WTC11 (cell line): ENCODE results near the gene ANKRD33B. TPM values are rescaled to one million over a fixed set of nuclear protein-coding genes. Genes with fewer than 3 reads are reported as not detected.

Source experiments
- ATAC-seq: fragments of 200-7000 bp; cut with Tn5 transposase; 2 replicates; pipeline ENCODE4 v1.10.0; 2021; ENCODE audit warnings: mild to moderate bottlenecking, moderate library complexity
- CTCF ChIA-PET: fragments of 300-600 bp; sonication (Branson Sonifier 250); formaldehyde crosslinking; loops from one replicate; lab custom pipeline; 2021; ENCODE audit warnings: antibody characterized with exemption; lab: Charles Lee
- POLR2A ChIA-PET: fragments of 350-600 bp; sonication (Branson Sonifier 250); formaldehyde crosslinking; loops from one replicate; lab custom pipeline; 2021; ENCODE audit warnings: antibody characterized with exemption; lab: Charles Lee
- DNase-seq: peaks from one replicate; pipeline ENCODE4 v3.0.0; 2021; ENCODE audit warnings: low spot score
- H3K27ac Mint-ChIP-seq: 2 replicates; pipeline ENCODE4 v1.8.0; 2021; ENCODE audit warnings: mixed read lengths
- H3K27me3 Mint-ChIP-seq: 2 replicates; pipeline ENCODE4 v1.8.0; 2021; ENCODE audit warnings: low read depth, mild to moderate bottlenecking, moderate library complexity, mixed read lengths
- H3K36me3 Mint-ChIP-seq: 2 replicates; pipeline ENCODE4 v1.8.0; 2021; ENCODE audit warnings: mixed read lengths
- H3K4me1 Mint-ChIP-seq: 2 replicates; pipeline ENCODE4 v1.8.0; 2022; ENCODE audit warnings: mixed read lengths
- H3K4me3 Mint-ChIP-seq: 2 replicates; pipeline ENCODE4 v1.8.0; 2021; ENCODE audit warnings: mild to moderate bottlenecking, moderate library complexity, mixed read lengths
- H3K9me3 Mint-ChIP-seq: 2 replicates; pipeline ENCODE4 v1.8.0; 2021; ENCODE audit warnings: mixed read lengths
- ATF2 ChIP-seq: sonication (generic); formaldehyde crosslinking; IDR thresholded peaks from 2 replicates; pipeline ENCODE4 v1.8.1; 2022; ENCODE audit warnings: low read depth, missing genetic modification reagents, borderline replicate concordance
- FOXP1 ChIP-seq: sonication (generic); formaldehyde crosslinking; IDR thresholded peaks from 2 replicates; pipeline ENCODE4 v1.8.0; 2022; ENCODE audit warnings: missing genetic modification reagents, mild to moderate bottlenecking, moderate library complexity, borderline replicate concordance
- MYBL2 ChIP-seq: sonication (generic); formaldehyde crosslinking; IDR thresholded peaks from 2 replicates; pipeline ENCODE4 v1.8.1; 2023; ENCODE audit warnings: mild to moderate bottlenecking, moderate library complexity, missing genetic modification reagents
- OVOL2 ChIP-seq: fragments of 250-450 bp; sonication (Bioruptor Pico); IDR thresholded peaks from 2 replicates; pipeline ENCODE4 v1.9.0; 2021; ENCODE audit warnings: mild to moderate bottlenecking, borderline replicate concordance
- RELA ChIP-seq: sonication (generic); formaldehyde crosslinking; IDR thresholded peaks from 2 replicates; pipeline ENCODE4 v1.8.1; 2022; ENCODE audit warnings: missing genetic modification reagents, mild to moderate bottlenecking, borderline replicate concordance
- RORB ChIP-seq: fragments of 250-450 bp; sonication (Bioruptor Pico); IDR thresholded peaks from 2 replicates; pipeline ENCODE4 v1.9.0; 2021; ENCODE audit warnings: mild to moderate bottlenecking
- STAT6 ChIP-seq: sonication (generic); formaldehyde crosslinking; conservative IDR thresholded peaks from 2 replicates; pipeline ENCODE4 v1.8.1; 2023; ENCODE audit warnings: mild to moderate bottlenecking, low read depth, missing genetic modification reagents, moderate library complexity
- USF2 ChIP-seq: sonication (generic); formaldehyde crosslinking; IDR thresholded peaks from 2 replicates; pipeline ENCODE4 v1.8.1; 2023; ENCODE audit warnings: mild to moderate bottlenecking, missing genetic modification reagents, moderate library complexity
- ZNF121 ChIP-seq: sonication (generic); formaldehyde crosslinking; IDR thresholded peaks from 2 replicates; pipeline ENCODE4 v1.8.0; 2023; ENCODE audit warnings: missing genetic modification reagents
- ZNF263 ChIP-seq: sonication (generic); formaldehyde crosslinking; IDR thresholded peaks from 2 replicates; pipeline ENCODE4 v1.8.1; 2022; ENCODE audit warnings: low read depth, mild to moderate bottlenecking, moderate library complexity, missing genetic modification reagents
- ZNF396 ChIP-seq: fragments of 250-450 bp; sonication (Bioruptor Pico); IDR thresholded peaks from 2 replicates; pipeline ENCODE4 v1.8.0; 2021; ENCODE audit warnings: mild to moderate bottlenecking, moderate library complexity, borderline replicate concordance
- total RNA-seq: library from RNA; stranded (reverse); gene quantifications from 3 replicates; pipeline ENCODE4 v1.2.3, GENCODE V29; 2021
- TF ChIP-seq, protein P1 (sequence below): sonication (generic); formaldehyde crosslinking; IDR thresholded peaks from 2 replicates; pipeline ENCODE4 v1.8.1; 2023; ENCODE audit warnings: mild to moderate bottlenecking, missing genetic modification reagents
- TF ChIP-seq, protein P2 (sequence below): fragments of 250-450 bp; sonication (Bioruptor Pico); IDR thresholded peaks from 2 replicates; pipeline ENCODE4 v2.1.2; 2022; ENCODE audit warnings: mild to moderate bottlenecking, moderate library complexity
- TF ChIP-seq, protein P3 (sequence below): fragments of 250-450 bp; sonication (Bioruptor Pico); IDR thresholded peaks from 2 replicates; pipeline ENCODE4 v1.8.0; 2021; ENCODE audit warnings: mild to moderate bottlenecking

ANKRD33B gene
- total RNA-seq, 1 experiment from 2014 or later, result 9.2 TPM

DNA sequence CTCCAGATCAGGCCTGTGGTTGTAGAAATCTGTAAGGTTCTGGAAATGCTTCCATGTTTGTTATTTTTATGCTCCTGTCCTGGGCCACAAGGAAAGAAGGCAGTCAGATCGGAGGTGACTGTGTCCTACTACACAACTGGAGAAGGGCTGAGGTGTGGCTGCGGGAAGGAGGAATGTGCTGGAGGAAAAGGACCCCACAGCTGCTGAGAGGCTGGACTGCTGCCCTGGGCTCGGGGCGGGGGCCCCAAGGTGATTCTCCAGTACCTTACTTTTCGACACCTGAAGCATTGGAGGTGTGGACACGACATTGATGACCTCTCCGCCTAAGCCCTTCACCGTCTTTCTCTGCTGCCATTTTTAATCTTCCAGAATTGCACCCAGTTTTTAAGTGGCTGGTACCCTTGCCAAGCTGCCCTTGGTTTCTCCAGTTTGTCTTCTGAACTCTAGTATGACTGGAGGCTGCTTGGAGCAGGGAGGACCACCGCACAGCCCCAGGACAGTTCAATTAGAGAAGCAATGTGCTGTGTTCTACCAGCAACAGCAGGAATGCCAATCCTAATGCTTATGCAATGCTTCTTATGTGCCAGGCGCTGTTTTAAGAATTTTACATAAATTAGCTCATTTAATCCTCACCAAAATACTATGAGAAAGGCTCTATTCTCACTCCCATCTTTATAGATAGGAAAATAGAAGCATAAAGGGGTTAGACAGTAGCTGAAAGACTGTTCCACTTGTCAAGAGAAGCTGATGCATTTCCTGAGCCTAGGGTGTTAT is 13.5 kb upstream of the ANKRD33B start (continued):
- no peak for TF ChIP-seq RELA
- no peak for TF ChIP-seq ZNF263 (CRISPR knock-in tag)

DNA sequence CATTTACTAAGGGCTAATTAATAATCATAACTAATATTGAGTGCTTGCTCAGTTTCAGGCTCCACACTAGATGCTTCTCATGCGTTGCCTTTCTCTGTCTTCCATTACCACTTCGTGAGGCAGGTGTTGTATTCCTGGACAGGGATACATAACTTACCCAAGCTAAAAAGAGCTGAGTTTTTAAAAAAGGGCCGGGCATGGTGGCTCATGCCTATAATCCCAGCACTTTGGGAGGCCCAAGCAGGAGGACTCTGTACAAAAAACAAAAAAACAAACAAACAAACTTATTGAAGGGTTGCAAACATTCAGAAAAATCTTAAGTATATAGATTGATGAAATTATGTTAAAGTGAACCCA is 12.1 kb upstream of the ANKRD33B start:
- DNase-seq, result no peak
- ChIA-PET CTCF (interaction anchor here (0.9 to 2.1 kb wide), 11 partner anchors 8 to 138 kb away, joined by 3 to 23 read pairs (median 5); no protein-coding TSS in a partner anchor), POLR2A (interaction anchor here (1.0 to 1.5 kb wide), 4 partner anchors 9 to 180 kb away, joined by 3 to 10 read pairs (median 4); partner anchors contain the start of gene ANKRD33B)
- H3K27ac Mint-ChIP-seq, result peak overlapping the region; percentile 92
- TF ChIP-seq FOXP1 (CRISPR knock-in tag), result no peak
- no peak for TF ChIP-seq MYBL2 (CRISPR knock-in tag)
- no peak for TF ChIP-seq RELA
- TF ChIP-seq USF2 (CRISPR knock-in tag), result no peak
- TF ChIP-seq, protein P1, sequence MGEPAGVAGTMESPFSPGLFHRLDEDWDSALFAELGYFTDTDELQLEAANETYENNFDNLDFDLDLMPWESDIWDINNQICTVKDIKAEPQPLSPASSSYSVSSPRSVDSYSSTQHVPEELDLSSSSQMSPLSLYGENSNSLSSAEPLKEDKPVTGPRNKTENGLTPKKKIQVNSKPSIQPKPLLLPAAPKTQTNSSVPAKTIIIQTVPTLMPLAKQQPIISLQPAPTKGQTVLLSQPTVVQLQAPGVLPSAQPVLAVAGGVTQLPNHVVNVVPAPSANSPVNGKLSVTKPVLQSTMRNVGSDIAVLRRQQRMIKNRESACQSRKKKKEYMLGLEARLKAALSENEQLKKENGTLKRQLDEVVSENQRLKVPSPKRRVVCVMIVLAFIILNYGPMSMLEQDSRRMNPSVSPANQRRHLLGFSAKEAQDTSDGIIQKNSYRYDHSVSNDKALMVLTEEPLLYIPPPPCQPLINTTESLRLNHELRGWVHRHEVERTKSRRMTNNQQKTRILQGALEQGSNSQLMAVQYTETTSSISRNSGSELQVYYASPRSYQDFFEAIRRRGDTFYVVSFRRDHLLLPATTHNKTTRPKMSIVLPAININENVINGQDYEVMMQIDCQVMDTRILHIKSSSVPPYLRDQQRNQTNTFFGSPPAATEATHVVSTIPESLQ (CRISPR knock-in tag), result no peak
- TF ChIP-seq, protein P2, sequence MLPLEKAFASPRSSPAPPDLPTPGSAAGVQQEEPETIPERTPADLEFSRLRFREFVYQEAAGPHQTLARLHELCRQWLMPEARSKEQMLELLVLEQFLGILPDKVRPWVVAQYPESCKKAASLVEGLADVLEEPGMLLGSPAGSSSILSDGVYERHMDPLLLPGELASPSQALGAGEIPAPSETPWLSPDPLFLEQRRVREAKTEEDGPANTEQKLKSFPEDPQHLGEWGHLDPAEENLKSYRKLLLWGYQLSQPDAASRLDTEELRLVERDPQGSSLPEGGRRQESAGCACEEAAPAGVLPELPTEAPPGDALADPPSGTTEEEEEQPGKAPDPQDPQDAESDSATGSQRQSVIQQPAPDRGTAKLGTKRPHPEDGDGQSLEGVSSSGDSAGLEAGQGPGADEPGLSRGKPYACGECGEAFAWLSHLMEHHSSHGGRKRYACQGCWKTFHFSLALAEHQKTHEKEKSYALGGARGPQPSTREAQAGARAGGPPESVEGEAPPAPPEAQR (CRISPR knock-in tag), result no peak
- TF ChIP-seq, protein P3, sequence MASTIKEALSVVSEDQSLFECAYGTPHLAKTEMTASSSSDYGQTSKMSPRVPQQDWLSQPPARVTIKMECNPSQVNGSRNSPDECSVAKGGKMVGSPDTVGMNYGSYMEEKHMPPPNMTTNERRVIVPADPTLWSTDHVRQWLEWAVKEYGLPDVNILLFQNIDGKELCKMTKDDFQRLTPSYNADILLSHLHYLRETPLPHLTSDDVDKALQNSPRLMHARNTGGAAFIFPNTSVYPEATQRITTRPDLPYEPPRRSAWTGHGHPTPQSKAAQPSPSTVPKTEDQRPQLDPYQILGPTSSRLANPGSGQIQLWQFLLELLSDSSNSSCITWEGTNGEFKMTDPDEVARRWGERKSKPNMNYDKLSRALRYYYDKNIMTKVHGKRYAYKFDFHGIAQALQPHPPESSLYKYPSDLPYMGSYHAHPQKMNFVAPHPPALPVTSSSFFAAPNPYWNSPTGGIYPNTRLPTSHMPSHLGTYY (CRISPR knock-in tag), result no peak
- no peak for TF ChIP-seq STAT6 (CRISPR knock-in tag)
- TF ChIP-seq OVOL2, result no peak
- TF ChIP-seq RORB, result no peak
- no peak for TF ChIP-seq ZNF396 (CRISPR knock-in tag)
- no peak for TF ChIP-seq ATF2 (CRISPR knock-in tag)
- no peak for TF ChIP-seq ZNF121 (CRISPR knock-in tag)
- TF ChIP-seq, all 79 proteins: peak for 0
- Mint-ChIP-seq H3K9me3 (peaks cover 9% of the 10 kb centered on the region; the same call in 1 of the 2 replicates), H3K4me3 (peak overlapping the region; percentile 14; the same call in 1 of the 2 replicates), H3K36me3 (0 out of 2 replicates have a peak, but pooled peaks cover 2% of the 10 kb centered on the region), H3K27me3 (peaks cover 8% of the 10 kb centered on the region), H3K4me1 (peaks cover 35% of the 10 kb centered on the region)
- no peak for ATAC-seq
